GM18873 (cell line): ENCODE data around the gene ZNF106.

Experiments used
- ATAC-seq: cut with Tn5 transposase; IDR thresholded peaks from one replicate; pipeline ENCODE4 v1.9.1; 2021; ENCODE audit warnings: mild to moderate bottlenecking, moderate library complexity, moderate number of reproducible peaks; ENCODE audit not compliant: unreplicated experiment, low FRiP score

The ZNF106 gene

GRCh38 chr15:42482701-42483100, 8.2 kb downstream of the ZNF106 start:
- ATAC-seq, result no peak

DNA sequence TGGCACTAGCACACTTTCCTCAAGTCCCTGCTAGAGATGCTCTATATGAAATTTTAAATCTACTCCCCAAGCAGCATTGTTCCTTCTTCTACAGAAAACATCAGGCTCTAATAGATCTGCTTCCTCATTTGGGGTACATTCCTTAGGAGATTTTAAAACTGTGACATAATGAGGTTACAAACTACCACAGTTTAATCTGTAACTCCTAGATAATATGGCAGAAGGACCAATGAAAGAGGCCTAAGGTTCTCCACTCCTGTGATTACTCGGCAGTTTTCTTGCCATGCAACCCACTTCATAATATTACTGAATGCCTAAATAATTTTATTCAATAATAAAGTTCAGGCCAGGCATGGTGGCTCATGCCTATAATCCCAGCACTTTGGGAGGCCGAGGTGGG, 16.1 kb downstream of the ZNF106 start:
- ATAC-seq, result no peak

DNA sequence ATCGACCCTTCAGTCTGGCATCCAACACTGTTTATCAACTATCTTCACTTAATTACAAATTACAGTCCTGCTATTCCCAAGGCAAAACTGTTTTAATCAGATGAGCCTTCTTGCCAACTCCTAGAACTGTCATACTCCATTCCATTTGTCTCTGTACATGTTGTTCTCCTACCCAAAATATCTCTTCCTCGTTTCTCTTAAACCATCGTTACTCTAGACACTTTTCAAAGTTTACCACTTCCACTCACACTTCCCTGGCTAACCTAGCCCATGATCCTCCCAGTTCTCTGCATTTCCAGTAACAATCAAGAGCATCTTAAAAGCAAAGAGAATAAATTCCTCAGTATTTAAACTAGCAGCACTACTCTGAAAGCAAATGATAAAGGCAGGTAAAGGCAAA, 19.9 kb downstream of the ZNF106 start:
- no peak for ATAC-seq

- ATAC-seq, result no peak
Observed at GRCh38 chr15:42465520-42466259, 25.3 kb downstream of the ZNF106 start.

GRCh38 chr15:42461261-42461660, 29.7 kb downstream of the ZNF106 start:
- ATAC-seq, result no peak

- ATAC-seq, result peak; percentile 80
Observed at GRCh38 chr15:42457445-42458442, 33.2 kb downstream of the ZNF106 start.

DNA sequence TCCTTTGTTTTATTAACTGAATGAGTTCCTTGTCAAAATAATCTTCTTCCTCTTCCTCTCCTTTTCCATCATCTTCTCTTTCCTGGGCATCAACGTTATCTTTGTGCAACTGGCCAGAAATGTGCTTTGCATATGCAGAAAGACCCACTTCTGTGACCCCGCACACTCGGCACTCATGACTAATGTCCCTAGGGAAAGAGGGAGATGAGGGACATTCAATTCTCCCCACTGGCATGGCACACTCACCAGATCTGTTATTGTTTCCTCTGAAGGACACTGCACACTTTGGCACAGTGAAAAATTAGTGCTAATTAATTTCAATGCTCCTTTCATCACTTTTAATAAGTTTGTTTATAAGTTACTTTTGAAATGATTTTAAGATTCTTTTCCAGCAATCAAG, 34.0 kb downstream of the ZNF106 start:
- ATAC-seq, result no peak

DNA sequence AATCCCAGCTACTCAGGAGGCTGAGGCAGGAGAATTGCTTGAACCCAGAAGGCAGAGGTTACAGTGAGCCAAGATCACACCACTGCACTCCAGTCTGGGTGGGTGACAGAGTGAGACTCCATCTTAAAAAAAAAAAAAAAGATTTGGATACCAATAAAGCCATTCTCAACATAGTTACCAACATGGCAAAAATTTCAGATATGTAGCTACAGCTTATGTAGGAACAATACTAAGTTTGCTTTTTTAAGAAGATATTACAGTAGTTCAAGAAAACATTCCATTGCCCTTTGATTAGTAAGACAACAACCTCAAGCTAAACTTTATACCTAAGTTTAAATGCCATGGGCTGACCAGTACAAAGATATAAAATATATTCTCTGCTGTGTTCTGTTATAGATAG, 34.4 kb downstream of the ZNF106 start:
- ATAC-seq, result no peak

- no peak for ATAC-seq
Observed at GRCh38 chr15:42453826-42454225, 37.1 kb downstream of the ZNF106 start.

- ATAC-seq, result no peak
Observed at GRCh38 chr15:42450425-42450790, 40.5 kb downstream of the ZNF106 start.

- no peak for ATAC-seq
Observed at GRCh38 chr15:42449770-42450424, 41.0 kb downstream of the ZNF106 start.

DNA sequence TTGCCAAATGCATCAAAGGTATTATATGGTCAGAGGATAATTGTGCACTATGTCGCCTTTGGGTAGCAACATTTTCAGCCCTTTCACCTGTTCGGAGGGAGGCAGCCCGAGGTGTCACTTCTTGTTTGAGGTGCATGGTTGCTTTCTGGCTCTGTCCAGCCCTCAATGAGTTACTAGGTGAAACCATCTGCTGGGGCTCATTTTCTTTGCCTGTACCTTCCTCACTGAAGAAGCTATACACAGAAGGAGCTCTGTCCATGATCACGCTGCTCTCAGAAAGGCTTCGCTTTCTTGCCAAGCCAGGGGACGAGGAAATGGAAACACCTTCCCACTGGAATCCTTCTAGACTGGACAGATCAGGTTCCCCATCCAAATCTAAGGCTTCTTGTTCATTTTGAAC, 42.7 kb downstream of the ZNF106 start:
- no peak for ATAC-seq

- no peak for ATAC-seq
Observed at GRCh38 chr15:42447599-42447998, 43.3 kb downstream of the ZNF106 start.

DNA sequence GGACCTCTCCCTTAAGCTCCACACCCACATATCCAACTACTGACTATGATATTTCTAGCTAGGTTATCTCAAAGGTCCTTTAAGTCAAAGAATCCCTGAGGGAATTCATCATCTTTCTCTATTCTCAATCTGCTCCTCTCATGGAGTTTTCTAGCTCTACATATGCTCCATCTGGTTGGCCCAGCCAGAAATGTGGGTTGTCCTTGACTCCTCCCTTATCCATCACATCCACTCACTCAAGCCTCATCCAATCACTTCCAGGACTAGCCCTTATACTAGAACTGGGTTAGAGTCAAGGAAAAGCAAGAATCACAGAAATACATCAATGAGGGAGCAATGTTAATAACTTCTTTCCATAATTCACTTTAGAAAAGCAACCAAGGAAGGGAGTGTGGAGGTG, 45.4 kb downstream of the ZNF106 start:
- no peak for ATAC-seq

- no peak for ATAC-seq
Observed at GRCh38 chr15:42444415-42445063, 46.4 kb downstream of the ZNF106 start.

GRCh38 chr15:42427429-42428223, 63.3 kb downstream of the ZNF106 start:
- no peak for ATAC-seq

GRCh38 chr15:42421376-42421775, 69.6 kb downstream of the ZNF106 start:
- no peak for ATAC-seq

DNA sequence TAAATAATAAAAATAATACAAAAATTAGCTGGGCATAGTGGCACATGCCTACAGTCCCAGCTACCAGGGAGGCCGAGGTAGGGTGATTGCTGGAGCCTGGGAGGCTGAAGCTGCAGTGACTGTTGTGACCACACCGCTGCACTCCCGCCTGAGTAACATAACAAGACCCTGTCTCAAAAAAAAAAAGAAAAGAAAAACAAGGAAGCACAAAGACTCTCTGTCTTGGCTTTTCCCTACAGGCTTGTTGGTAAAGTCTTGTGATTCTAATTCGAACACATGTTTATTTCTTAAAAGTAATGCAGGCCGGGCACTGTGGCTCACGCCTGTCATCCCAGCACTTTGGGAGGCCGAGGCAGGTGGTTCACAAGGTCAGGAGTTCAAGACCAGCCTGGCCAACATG, 71.6 kb downstream of the ZNF106 start:
- no peak for ATAC-seq

GRCh38 chr15:42413920-42414319, 77.0 kb downstream of the ZNF106 start:
- ATAC-seq, result no peak

- no peak for ATAC-seq
Observed at GRCh38 chr15:42411884-42412283, 79.1 kb downstream of the ZNF106 start.
